ENCODE measurements around the gene SKIDA1.
"Not testable (repeated sequence)": the region's sequence is repeated elsewhere in the genome, so short reads cannot be mapped to it uniquely, and the experiment has no call there.

Gene SKIDA1

GRCh38 chr10:21525367-21526187 lies at the start of gene SKIDA1:
SKIDA1 (minus strand) TSS chr10:21525682; CDS start chr10:21517822, 7,860 bp downstream.
- peak in 13 of 14 donors; percentile 46 to 91 (median 84) for DNase-seq

- DNase-seq: not testable (repeated sequence)
These were observed 49.0 kb upstream of the SKIDA1 start for GRCh38 chr10:21574514-21574913.

GRCh38 chr10:21572578-21572977 lies 47.1 kb upstream of the SKIDA1 start:
- no peak for DNase-seq

- no peak for DNase-seq
These were observed 45.5 kb upstream of the SKIDA1 start for GRCh38 chr10:21570761-21571521.

DNA sequence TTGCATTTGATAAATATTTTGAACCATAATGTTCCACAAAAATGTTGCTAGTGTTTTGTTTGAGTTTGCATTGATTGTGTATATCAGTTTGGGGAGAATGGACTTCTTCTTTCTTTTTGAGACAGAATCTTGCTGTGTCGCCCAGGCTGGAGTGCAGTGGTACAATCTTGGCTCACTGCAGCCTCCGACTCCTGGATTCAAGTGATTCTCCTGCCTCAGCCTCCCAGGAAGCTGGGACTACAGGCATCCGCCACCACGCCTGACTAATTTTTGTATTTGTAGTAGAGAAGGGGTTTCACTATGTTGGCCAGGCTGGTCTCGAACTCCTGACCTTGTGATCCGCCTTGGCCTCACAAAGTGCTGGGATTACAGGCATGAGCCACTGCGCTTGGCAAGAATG lies 33.5 kb upstream of the SKIDA1 start:
- not testable (repeated sequence) for DNase-seq

- DNase-seq: no peak
These were observed 31.0 kb upstream of the SKIDA1 start for GRCh38 chr10:21556527-21556926.

DNA sequence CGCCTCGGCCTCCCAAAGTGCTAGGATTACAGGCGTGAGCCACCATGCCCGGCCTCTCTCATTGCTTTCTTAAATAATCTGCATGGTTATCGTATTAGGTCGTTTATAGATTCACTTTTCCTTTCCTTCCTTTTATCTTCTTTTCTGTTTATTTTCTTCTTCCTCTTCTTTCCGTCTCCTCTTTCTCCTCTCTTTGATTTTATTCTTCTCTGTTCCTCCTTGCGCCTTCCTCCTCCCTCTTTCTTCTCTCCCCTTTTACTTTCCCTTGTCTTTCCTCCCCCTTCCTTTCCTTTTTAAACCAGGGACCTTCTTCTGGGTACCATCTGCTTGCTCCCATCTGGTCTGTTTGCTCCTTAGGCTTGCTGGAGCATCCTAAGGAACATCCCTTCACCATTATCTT lies 27.2 kb upstream of the SKIDA1 start:
- no peak for DNase-seq

DNA sequence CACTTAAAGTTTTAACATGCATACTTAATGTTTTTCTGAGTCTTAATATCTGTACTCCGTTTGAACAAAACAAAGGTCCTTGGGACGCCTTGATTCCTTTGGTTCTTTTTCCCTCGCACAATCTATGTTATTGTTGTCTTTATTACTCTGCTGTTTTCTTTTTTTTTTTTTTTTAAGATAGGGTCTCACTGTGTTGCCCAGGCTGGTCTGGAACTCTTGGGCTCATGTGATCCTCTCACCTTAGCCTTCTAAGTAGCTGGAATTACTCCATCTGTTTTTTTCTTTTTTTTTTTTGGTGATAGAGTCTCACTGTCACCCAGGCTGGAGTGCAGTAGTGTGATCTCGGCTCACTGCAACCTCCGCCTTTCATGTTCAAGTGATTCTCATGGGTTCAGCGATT lies 21.8 kb upstream of the SKIDA1 start:
- no peak for DNase-seq

DNA sequence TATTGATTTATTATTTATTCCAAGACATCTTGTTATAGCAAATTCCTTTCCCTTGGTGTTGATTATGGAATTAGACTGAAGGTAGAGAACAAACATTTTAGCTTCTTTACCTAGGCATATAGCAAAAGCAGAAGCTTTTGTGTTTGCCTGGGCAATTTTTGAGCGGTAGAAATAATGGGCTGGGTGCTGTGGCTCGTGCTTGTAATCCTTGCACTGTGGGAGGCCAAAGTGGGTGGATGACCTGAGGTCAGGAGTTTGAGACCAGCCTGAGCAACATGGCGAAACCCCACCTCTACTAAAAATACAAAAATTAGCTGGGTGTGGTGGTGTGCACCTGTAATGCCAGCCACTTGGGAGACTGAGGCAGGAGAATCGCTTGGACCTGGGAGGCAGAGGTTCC lies 15.2 kb upstream of the SKIDA1 start:
- not testable (repeated sequence) for DNase-seq

DNA sequence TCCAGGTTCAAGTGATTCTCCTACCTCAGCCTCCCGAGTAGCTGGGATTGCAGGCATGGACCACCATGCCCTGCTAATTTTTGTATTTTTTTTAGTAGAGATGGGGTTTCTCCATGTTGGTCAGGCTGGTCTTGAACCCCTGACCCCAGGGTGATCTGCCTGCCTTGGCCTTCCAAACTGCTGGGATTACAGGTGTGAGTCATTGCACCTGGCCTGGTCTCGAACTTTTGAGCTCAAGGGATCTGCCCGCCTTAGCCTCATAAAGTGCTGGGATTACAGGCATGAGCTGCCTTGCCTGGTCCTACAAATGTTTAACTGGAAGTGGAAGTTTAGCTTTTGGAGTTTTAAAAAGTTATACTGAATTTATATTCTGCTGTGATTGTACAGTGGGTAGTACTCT lies 11.4 kb upstream of the SKIDA1 start:
- no peak for DNase-seq

DNA sequence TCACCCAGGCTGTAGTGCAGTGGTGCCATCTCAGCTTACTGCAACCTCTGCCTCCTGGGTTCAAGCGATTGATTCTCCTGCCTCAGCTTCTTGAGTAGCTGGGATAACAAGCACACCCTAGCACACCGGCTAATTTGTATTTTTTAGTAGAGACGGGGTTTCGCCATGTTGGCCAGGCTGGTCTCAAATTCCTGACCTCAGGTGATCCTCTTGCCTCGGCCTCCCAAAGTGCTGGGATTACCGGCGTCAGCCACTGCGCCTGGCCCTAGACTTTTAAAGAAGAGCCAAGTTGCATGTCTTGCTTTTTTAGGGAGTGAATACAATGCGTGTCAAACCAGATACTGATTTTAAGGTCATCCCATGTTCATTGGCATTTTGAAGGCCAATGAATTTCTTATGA lies 10.5 kb upstream of the SKIDA1 start:
- DNase-seq: not testable (repeated sequence)

GRCh38 chr10:21535494-21535965 lies 10.0 kb upstream of the SKIDA1 start:
- no peak for DNase-seq

- peak in 13 of 14 donors; percentile 8 to 77 (median 66) for DNase-seq
These were observed 9.4 kb upstream of the SKIDA1 start for GRCh38 chr10:21534604-21535493.

DNA sequence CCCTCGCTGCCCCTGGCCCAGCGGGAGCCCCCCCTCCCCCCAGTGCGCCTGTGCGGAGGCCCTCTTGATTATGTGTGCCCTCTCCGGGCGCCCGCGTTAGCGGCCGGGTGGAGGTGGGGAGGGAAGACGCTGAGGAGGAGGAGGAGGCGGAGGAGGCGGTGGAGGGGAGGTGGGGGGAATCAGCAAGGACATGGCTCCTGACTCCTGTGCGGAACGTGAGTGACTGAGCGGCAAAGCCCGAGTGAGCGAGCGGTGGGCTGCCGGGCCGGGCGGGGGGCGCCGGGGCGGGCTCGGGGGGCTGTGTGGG lies 8.8 kb upstream of the SKIDA1 start:
- no peak for DNase-seq

- DNase-seq: peak; percentile 77 to 100 (median 93)
These were observed 8.2 kb upstream of the SKIDA1 start, which contains the start of gene MLLT10 for GRCh38 chr10:21533467-21534279. MLLT10 (plus strand) TSS chr10:21534232; CDS start chr10:21534645, 413 bp downstream.

GRCh38 chr10:21532694-21533466 lies 7.4 kb upstream of the SKIDA1 start:
- DNase-seq: peak in 1 of 14 donors; percentile 22

GRCh38 chr10:21531164-21531563 lies 5.7 kb upstream of the SKIDA1 start:
- DNase-seq: no peak

DNA sequence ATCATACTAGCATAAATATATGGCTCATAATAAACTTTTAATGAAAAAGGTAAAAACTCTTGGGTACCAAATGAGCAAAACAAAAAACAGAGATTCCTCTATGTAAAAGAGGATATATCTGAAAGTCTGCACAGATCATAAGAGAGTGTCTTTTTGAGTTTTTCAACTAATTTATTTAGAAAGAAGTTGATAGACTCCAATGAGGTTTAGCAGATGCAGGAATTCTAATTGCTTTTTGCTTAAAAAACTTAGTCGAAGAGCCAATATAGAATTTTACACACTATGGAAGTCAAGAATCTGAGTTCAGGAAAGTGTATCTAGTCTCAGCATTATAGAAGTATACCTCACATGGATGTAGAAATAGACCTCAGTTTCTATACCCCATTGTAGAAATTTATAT lies 5.2 kb upstream of the SKIDA1 start:
- DNase-seq: no peak

DNA sequence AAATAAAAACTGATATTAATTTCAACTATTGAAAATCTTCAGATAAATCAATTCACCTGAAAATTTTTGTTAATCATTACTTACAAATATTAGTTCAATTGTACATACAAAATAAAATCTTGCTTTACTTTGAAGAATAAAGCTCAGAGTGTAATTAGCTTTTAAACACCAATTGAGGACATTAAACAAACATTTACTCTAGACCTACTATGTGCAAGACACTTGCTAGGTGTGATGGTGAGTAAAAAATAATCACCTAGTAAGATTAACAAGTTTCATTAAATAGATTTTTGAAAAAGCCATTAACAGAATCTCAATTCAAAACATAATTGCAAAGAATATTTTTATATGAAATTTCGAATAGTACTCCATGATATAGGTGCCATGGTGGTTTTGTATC lies 4.7 kb upstream of the SKIDA1 start:
- no peak for DNase-seq

DNA sequence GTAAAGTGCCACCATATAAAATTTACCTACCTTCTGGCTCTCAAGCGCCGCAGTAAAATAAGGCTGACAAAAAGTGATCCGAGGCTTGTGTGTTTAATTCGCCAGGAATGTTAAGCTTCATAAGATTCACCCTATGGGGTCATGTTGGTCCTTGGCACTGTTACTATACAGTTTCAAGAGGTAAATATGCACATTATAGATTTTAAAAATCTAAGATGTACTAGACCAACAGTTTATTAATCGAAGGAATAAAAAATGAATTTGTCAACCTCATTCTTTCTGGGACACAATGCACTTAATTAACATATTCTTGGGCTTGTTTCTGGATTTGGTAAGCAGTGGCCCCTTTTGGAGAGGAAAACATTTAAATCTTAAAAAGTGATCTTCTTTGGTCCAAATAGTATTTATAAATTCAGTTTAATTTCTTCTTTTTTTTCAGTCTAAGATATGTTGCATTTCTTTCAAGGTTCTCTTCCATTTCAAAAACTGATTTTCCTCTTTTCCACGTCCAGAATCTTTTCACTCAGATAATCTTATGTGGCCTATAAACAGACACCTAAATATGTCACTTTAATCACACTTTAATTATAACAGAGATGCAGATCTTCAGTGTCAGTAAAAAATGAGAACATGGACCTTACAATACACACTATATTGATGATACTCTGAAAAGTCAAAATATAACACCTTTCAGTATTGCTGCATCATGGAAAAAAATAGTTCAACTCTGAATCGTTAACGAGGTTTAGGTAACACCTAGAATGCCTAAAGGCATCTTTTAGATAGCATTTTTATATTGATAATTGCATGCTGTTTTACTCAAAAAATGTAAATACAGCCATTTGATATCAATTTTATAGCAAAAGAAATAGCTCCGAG lies 3.8 kb upstream of the SKIDA1 start:
- peak in 2 of 14 donors; percentile 23 to 72 for DNase-seq
